ENCODE data around the gene RGPD3.
"Not testable (repeated sequence)": the region's sequence is repeated elsewhere in the genome, so short reads cannot be mapped to it uniquely, and the experiment has no call there.

Gene RGPD3

GRCh38 chr2:106468107-106468506 lies at the start of gene RGPD3:
TSS of gene RGPD3 (minus strand) at chr2:106468413. CDS start at chr2:106468288, 125 bp downstream.
- not testable (repeated sequence) for H3K27ac Mint-ChIP-seq, H3K4me3 Mint-ChIP-seq, H3K4me1 Mint-ChIP-seq, H3K36me3 Mint-ChIP-seq, H3K9me3 Mint-ChIP-seq, H3K27me3 Mint-ChIP-seq

GRCh38 chr2:106517329-106517728 lies 49.1 kb upstream of the RGPD3 start:
- H3K9me3 Mint-ChIP-seq = no peaks in the 10 kb centered on the region
- no peaks in the 10 kb centered on the region for H3K36me3 Mint-ChIP-seq
- no peaks in the 10 kb centered on the region for H3K27me3 Mint-ChIP-seq
- H3K4me1 Mint-ChIP-seq = peaks cover 1% of the 10 kb centered on the region
- H3K27ac Mint-ChIP-seq = no peak overlapping the region
- no peak overlapping the region for H3K4me3 Mint-ChIP-seq

- no peaks in the 10 kb centered on the region for H3K36me3 Mint-ChIP-seq
- H3K27me3 Mint-ChIP-seq = no peaks in the 10 kb centered on the region
- no peak overlapping the region for H3K27ac Mint-ChIP-seq
Measured at GRCh38 chr2:106516864-106517263, 48.7 kb upstream of the RGPD3 start.

GRCh38 chr2:106516436-106516835 lies 48.2 kb upstream of the RGPD3 start:
- Mint-ChIP-seq H3K4me3 (no peak overlapping the region), H3K4me1 (peaks cover 9% of the 10 kb centered on the region), H3K36me3 (no peaks in the 10 kb centered on the region), H3K27me3 (no peaks in the 10 kb centered on the region), H3K27ac (no peak overlapping the region), H3K9me3 (no peaks in the 10 kb centered on the region)

More at GRCh38 chr2:106516864-106517263, 48.7 kb upstream of the RGPD3 start:
- H3K4me3 Mint-ChIP-seq = no peak overlapping the region
- no peaks in the 10 kb centered on the region for H3K9me3 Mint-ChIP-seq
- H3K4me1 Mint-ChIP-seq = peaks cover 6% of the 10 kb centered on the region

GRCh38 chr2:106514827-106515226 lies 46.6 kb upstream of the RGPD3 start:
- H3K9me3 Mint-ChIP-seq, H3K36me3 Mint-ChIP-seq, H3K27ac Mint-ChIP-seq, H3K4me3 Mint-ChIP-seq, H3K4me1 Mint-ChIP-seq, H3K27me3 Mint-ChIP-seq: not testable (repeated sequence)

GRCh38 chr2:106513391-106513790 lies 45.2 kb upstream of the RGPD3 start:
- H3K4me1 Mint-ChIP-seq, H3K9me3 Mint-ChIP-seq, H3K4me3 Mint-ChIP-seq, H3K27me3 Mint-ChIP-seq, H3K27ac Mint-ChIP-seq, H3K36me3 Mint-ChIP-seq: not testable (repeated sequence)

- peak overlapping the region; percentile 26 for H3K4me3 Mint-ChIP-seq
- H3K27ac Mint-ChIP-seq = peak overlapping the region; percentile 72
- H3K27me3 Mint-ChIP-seq, H3K36me3 Mint-ChIP-seq, H3K9me3 Mint-ChIP-seq, H3K4me1 Mint-ChIP-seq: not testable (repeated sequence)
Measured at GRCh38 chr2:106511934-106512333, 43.7 kb upstream of the RGPD3 start.

- H3K36me3 Mint-ChIP-seq, H3K27me3 Mint-ChIP-seq, H3K4me1 Mint-ChIP-seq, H3K9me3 Mint-ChIP-seq, H3K27ac Mint-ChIP-seq: not testable (repeated sequence)
- H3K4me3 Mint-ChIP-seq = peak overlapping the region; percentile 26
Measured at GRCh38 chr2:106511476-106511901, 43.3 kb upstream of the RGPD3 start.

GRCh38 chr2:106510791-106511190 lies 42.6 kb upstream of the RGPD3 start:
- not testable (repeated sequence) for H3K27me3 Mint-ChIP-seq, H3K9me3 Mint-ChIP-seq, H3K27ac Mint-ChIP-seq, H3K4me3 Mint-ChIP-seq, H3K36me3 Mint-ChIP-seq, H3K4me1 Mint-ChIP-seq

- not testable (repeated sequence) for H3K27ac Mint-ChIP-seq, H3K4me1 Mint-ChIP-seq, H3K4me3 Mint-ChIP-seq, H3K27me3 Mint-ChIP-seq, H3K36me3 Mint-ChIP-seq, H3K9me3 Mint-ChIP-seq
Measured at GRCh38 chr2:106509374-106509770, 41.2 kb upstream of the RGPD3 start.

- not testable (repeated sequence) for H3K4me1 Mint-ChIP-seq, H3K27ac Mint-ChIP-seq
Measured at GRCh38 chr2:106508660-106509373, 40.6 kb upstream of the RGPD3 start.

GRCh38 chr2:106506002-106506687 lies 37.9 kb upstream of the RGPD3 start:
- not testable (repeated sequence) for H3K9me3 Mint-ChIP-seq, H3K4me1 Mint-ChIP-seq, H3K27ac Mint-ChIP-seq, H3K27me3 Mint-ChIP-seq, H3K4me3 Mint-ChIP-seq, H3K36me3 Mint-ChIP-seq

More at GRCh38 chr2:106508660-106509373, 40.6 kb upstream of the RGPD3 start:
- H3K36me3 Mint-ChIP-seq, H3K4me3 Mint-ChIP-seq, H3K27me3 Mint-ChIP-seq, H3K9me3 Mint-ChIP-seq: not testable (repeated sequence)

- H3K4me3 Mint-ChIP-seq, H3K27me3 Mint-ChIP-seq, H3K27ac Mint-ChIP-seq: not testable (repeated sequence)
Measured at GRCh38 chr2:106504787-106505186, 36.6 kb upstream of the RGPD3 start.

GRCh38 chr2:106504192-106504591 lies 36.0 kb upstream of the RGPD3 start:
- H3K9me3 Mint-ChIP-seq, H3K4me1 Mint-ChIP-seq, H3K27ac Mint-ChIP-seq, H3K4me3 Mint-ChIP-seq, H3K27me3 Mint-ChIP-seq, H3K36me3 Mint-ChIP-seq: not testable (repeated sequence)

More at GRCh38 chr2:106504787-106505186, 36.6 kb upstream of the RGPD3 start:
- H3K4me1 Mint-ChIP-seq, H3K36me3 Mint-ChIP-seq, H3K9me3 Mint-ChIP-seq: not testable (repeated sequence)

GRCh38 chr2:106502351-106502750 lies 34.1 kb upstream of the RGPD3 start:
- not testable (repeated sequence) for H3K27ac Mint-ChIP-seq, H3K36me3 Mint-ChIP-seq, H3K4me3 Mint-ChIP-seq, H3K9me3 Mint-ChIP-seq, H3K27me3 Mint-ChIP-seq, H3K4me1 Mint-ChIP-seq

- not testable (repeated sequence) for H3K36me3 Mint-ChIP-seq, H3K9me3 Mint-ChIP-seq, H3K4me1 Mint-ChIP-seq, H3K27me3 Mint-ChIP-seq, H3K4me3 Mint-ChIP-seq, H3K27ac Mint-ChIP-seq
Measured at GRCh38 chr2:106500350-106500749, 32.1 kb upstream of the RGPD3 start.

GRCh38 chr2:106498549-106498948 lies 30.3 kb upstream of the RGPD3 start:
- H3K36me3 Mint-ChIP-seq = not testable (repeated sequence)

More at GRCh38 chr2:106498549-106498948, 30.3 kb upstream of the RGPD3 start:
- H3K9me3 Mint-ChIP-seq, H3K27me3 Mint-ChIP-seq, H3K4me1 Mint-ChIP-seq, H3K4me3 Mint-ChIP-seq, H3K27ac Mint-ChIP-seq: not testable (repeated sequence)
